MM.1S (cell line): ENCODE measurements around the gene ARHGEF37.
"Not testable (repeated sequence)": the region's sequence is repeated elsewhere in the genome, so short reads cannot be mapped to it uniquely, and the experiment has no call there.

Experiments
- DNase-seq: peaks from one replicate; pipeline ENCODE4 v3.0.0-alpha.2; 2015
- H2AFZ ChIP-seq: fragments of 300-600 bp; sonication (generic); 2 replicates; pipeline ENCODE4 v1.6.0; 2016; ENCODE audit warnings: antibody characterized with exemption, low read length
- H3F3A ChIP-seq: fragments of 300-600 bp; sonication (generic); 2 replicates; pipeline ENCODE4 v1.6.1; 2016; ENCODE audit warnings: mild to moderate bottlenecking, antibody characterized with exemption, low read length, moderate library complexity, mixed read lengths; ENCODE audit not compliant: insufficient read depth
- H3K27ac ChIP-seq: fragments of 300-600 bp; sonication (generic); 2 replicates; pipeline ENCODE4 v1.5.1; 2016; ENCODE audit warnings: mild to moderate bottlenecking, low read length
- H3K27me3 ChIP-seq: fragments of 300-600 bp; sonication (generic); replicated peaks from 2 replicates; pipeline ENCODE4 v1.6.0; 2016; ENCODE audit warnings: low read length; ENCODE audit not compliant: insufficient read depth
- H3K36me3 ChIP-seq: fragments of 300-600 bp; sonication (generic); replicated peaks from 2 replicates; pipeline ENCODE4 v1.6.1; 2016; ENCODE audit warnings: mild to moderate bottlenecking, low read length, mixed read lengths; ENCODE audit not compliant: insufficient read depth
- H3K4me1 ChIP-seq: fragments of 300-600 bp; sonication (generic); 2 replicates; pipeline ENCODE4 v1.6.1; 2016; ENCODE audit warnings: low read length, mixed read lengths
- H3K4me2 ChIP-seq: fragments of 300-600 bp; sonication (generic); 2 replicates; pipeline ENCODE4 v1.6.0; 2016; ENCODE audit warnings: low read depth, low read length
- H3K4me3 ChIP-seq: fragments of 300-600 bp; sonication (generic); 2 replicates; pipeline ENCODE4 v1.5.1; 2016; ENCODE audit warnings: low read length, mixed read lengths
- H3K79me2 ChIP-seq: fragments of 300-600 bp; sonication (generic); 2 replicates; pipeline ENCODE4 v1.6.1; 2016; ENCODE audit warnings: mixed run types, low read length, mixed read lengths
- H3K9ac ChIP-seq: fragments of 300-600 bp; sonication (generic); 2 replicates; pipeline ENCODE4 v1.6.1; 2016; ENCODE audit warnings: low read length, mixed read lengths
- H3K9me2 ChIP-seq: fragments of 300-600 bp; sonication (generic); replicated peaks from 2 replicates; pipeline ENCODE4 v1.6.1; 2016; ENCODE audit warnings: mild to moderate bottlenecking, low read length, mixed read lengths; ENCODE audit not compliant: insufficient read depth
- H3K9me3 ChIP-seq: fragments of 300-600 bp; sonication (generic); replicated peaks from 2 replicates; pipeline ENCODE4 v1.6.1; 2016; ENCODE audit warnings: mild to moderate bottlenecking, low read length, mixed read lengths; ENCODE audit not compliant: insufficient read depth
- H4K20me1 ChIP-seq: fragments of 300-600 bp; sonication (generic); 2 replicates; pipeline ENCODE4 v1.6.1; 2016; ENCODE audit warnings: mild to moderate bottlenecking, low read length, moderate library complexity, mixed read lengths; ENCODE audit not compliant: insufficient read depth
- EZH2 ChIP-seq: fragments of 300-600 bp; sonication (generic); optimal IDR thresholded peaks from 2 replicates; pipeline ENCODE3; 2017; ENCODE audit warnings: low read depth, mild to moderate bottlenecking, antibody characterized with exemption, low read length, mixed read lengths
- EZH2phosphoT487 ChIP-seq: fragments of 300-600 bp; sonication (generic); IDR thresholded peaks from 2 replicates; pipeline ENCODE4 v1.6.1; 2018; ENCODE audit warnings: antibody characterized with exemption, low read length
- TF ChIP-seq, protein P1 (sequence below): fragments of 300-600 bp; sonication (generic); IDR thresholded peaks from 2 replicates; pipeline ENCODE4 v1.5.1; 2016; ENCODE audit warnings: antibody characterized with exemption, low read length, mixed read lengths

Gene ARHGEF37

DNA sequence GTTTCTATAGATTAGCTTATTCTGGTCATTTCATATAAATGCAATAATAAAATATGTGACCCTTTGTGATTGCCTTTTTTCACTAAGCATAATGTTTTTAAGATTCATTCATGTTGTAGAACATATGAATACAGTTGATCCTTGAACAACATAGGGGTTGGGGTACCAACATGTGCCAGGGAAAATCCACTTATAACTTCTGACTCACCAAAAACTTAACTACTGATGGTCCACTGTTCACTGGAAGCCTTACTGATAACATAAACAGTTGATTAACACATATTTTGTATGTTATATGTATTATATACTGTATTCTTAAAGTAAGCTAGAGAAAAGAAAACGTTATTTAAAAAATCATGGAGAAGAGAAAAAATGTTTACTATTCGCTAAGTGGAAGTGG, 12.1 kb downstream of the ARHGEF37 start:
- Histone ChIP-seq H3K36me3 (no peaks in the 10 kb centered on the region), H3K27me3 (no peaks in the 10 kb centered on the region), H3K79me2 (no peaks in the 10 kb centered on the region), H3K4me3 (no peak overlapping the region), H3K9me2 (no peaks in the 10 kb centered on the region), H2AFZ (no peak overlapping the region), H3K9ac (no peak overlapping the region), H3K9me3 (no peaks in the 10 kb centered on the region), H3K27ac (no peak overlapping the region), H3F3A (no peaks in the 10 kb centered on the region), H4K20me1 (no peaks in the 10 kb centered on the region), H3K4me2 (no peak overlapping the region), H3K4me1 (no peaks in the 10 kb centered on the region)
- TF ChIP-seq, protein P1, sequence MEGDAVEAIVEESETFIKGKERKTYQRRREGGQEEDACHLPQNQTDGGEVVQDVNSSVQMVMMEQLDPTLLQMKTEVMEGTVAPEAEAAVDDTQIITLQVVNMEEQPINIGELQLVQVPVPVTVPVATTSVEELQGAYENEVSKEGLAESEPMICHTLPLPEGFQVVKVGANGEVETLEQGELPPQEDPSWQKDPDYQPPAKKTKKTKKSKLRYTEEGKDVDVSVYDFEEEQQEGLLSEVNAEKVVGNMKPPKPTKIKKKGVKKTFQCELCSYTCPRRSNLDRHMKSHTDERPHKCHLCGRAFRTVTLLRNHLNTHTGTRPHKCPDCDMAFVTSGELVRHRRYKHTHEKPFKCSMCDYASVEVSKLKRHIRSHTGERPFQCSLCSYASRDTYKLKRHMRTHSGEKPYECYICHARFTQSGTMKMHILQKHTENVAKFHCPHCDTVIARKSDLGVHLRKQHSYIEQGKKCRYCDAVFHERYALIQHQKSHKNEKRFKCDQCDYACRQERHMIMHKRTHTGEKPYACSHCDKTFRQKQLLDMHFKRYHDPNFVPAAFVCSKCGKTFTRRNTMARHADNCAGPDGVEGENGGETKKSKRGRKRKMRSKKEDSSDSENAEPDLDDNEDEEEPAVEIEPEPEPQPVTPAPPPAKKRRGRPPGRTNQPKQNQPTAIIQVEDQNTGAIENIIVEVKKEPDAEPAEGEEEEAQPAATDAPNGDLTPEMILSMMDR = no peak
- TF ChIP-seq EZH2phosphoT487 (no peak), EZH2 (no peak)
- DNase-seq = no peak

DNA sequence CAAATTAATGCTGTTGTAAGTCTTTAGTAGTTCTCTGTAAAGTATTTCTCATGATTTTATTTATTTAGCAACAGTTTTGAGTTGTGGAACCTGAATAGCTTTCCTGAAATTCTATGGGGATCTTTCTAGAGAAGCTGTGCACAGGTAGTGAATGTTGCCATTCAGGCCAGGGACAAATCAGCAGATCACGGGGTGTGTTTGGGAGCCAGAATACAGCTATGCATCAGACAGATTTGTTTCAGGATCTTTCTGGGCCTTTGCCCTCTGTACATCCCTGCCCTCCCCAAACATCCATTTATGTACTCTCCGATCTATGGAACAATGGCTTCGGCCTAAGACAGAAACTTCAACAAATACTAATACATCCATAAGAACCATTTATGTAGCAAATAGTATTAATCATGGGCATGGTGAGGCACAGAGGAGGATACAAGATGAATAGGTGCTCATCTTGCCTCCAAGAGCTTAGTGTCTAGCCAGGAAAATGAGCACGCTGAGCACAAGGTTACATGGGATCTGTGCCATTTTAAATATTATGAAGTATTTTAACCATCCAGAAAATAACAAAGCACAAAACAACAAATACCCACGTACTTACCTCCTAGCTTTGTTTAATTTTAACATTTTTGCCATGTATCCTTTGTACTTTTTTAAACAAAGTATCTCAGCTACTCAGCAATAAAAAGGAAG, 13.1 kb downstream of the ARHGEF37 start:
- TF ChIP-seq EZH2phosphoT487 = no peak
- no peak for TF ChIP-seq EZH2
- TF ChIP-seq, protein P1 = no peak
- H3K27ac ChIP-seq = no peak overlapping the region
- H3K4me2 ChIP-seq = no peak overlapping the region
- no peaks in the 10 kb centered on the region for H3K9me3 ChIP-seq
- no peak for DNase-seq
- H4K20me1 ChIP-seq = no peaks in the 10 kb centered on the region
- no peak overlapping the region for H3K9ac ChIP-seq
- H3K79me2 ChIP-seq = no peaks in the 10 kb centered on the region
- H2AFZ ChIP-seq = no peak overlapping the region
- H3K27me3 ChIP-seq = no peaks in the 10 kb centered on the region
- no peaks in the 10 kb centered on the region for H3K36me3 ChIP-seq
- no peaks in the 10 kb centered on the region for H3K4me1 ChIP-seq
- no peaks in the 10 kb centered on the region for H3F3A ChIP-seq
- no peaks in the 10 kb centered on the region for H3K9me2 ChIP-seq
- H3K4me3 ChIP-seq = no peak overlapping the region

GRCh38 chr5:149595105-149595504, 13.8 kb downstream of the ARHGEF37 start:
- H3K9ac ChIP-seq, H3K27me3 ChIP-seq, H3F3A ChIP-seq, H3K4me2 ChIP-seq, H3K4me3 ChIP-seq, H4K20me1 ChIP-seq, DNase-seq, H3K9me2 ChIP-seq, H3K4me1 ChIP-seq, H2AFZ ChIP-seq, H3K27ac ChIP-seq, H3K79me2 ChIP-seq, H3K36me3 ChIP-seq, H3K9me3 ChIP-seq: not testable (repeated sequence)

DNA sequence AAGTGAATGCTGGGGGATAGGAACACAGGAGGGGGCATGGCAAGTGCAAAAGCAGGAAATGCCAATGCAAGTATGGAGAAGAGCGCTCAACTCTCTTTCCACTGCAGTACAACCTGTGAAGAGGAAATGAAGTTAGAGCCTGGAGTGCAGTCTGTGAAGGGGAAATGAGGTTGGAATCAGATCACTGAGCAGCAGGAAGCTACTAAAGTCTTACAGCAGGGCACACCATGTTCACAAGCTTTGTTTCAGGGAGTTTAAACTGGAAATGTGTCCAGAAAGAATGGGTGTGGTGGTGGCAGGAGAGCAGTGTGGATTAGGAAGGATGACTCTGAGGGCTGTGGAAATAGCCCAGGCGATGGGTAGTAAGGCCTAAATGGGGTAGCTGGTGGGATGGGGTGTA, 15.4 kb downstream of the ARHGEF37 start:
- H3K4me2 ChIP-seq = no peak overlapping the region
- no peaks in the 10 kb centered on the region for H3K4me1 ChIP-seq
- H3K9ac ChIP-seq = no peak overlapping the region
- no peak for DNase-seq
- H3K9me2 ChIP-seq = no peaks in the 10 kb centered on the region
- H4K20me1 ChIP-seq = no peaks in the 10 kb centered on the region
- H3K27ac ChIP-seq = no peak overlapping the region
- no peaks in the 10 kb centered on the region for H3K79me2 ChIP-seq
- H3K4me3 ChIP-seq = no peak overlapping the region
- TF ChIP-seq, protein P1 = no peak
- TF ChIP-seq EZH2phosphoT487 (no peak), EZH2 (no peak)
- H3K27me3 ChIP-seq = no peaks in the 10 kb centered on the region
- H3K9me3 ChIP-seq = no peaks in the 10 kb centered on the region
- H3K36me3 ChIP-seq = no peaks in the 10 kb centered on the region
- H3F3A ChIP-seq = no peaks in the 10 kb centered on the region
- H2AFZ ChIP-seq = no peak overlapping the region
